ENCODE measurements around the gene FTSJ1.

The FTSJ1 gene

GRCh38 chrX:48497871-48498270 lies 21.9 kb downstream of the FTSJ1 start:
- TF ChIP-seq CTCF (conservative IDR thresholded peaks at IDR 0.05; ENCODE audit: low read length): no peak
- no peak for DNase-seq (ENCODE audit: low read depth)
- no peak overlapping the region for H3K4me3 ChIP-seq (ENCODE audit: low read length)

- DNase-seq (ENCODE audit: low read depth): peak; percentile 64
- TF ChIP-seq CTCF (conservative IDR thresholded peaks at IDR 0.05; ENCODE audit: low read length): no peak
- H3K4me3 ChIP-seq (ENCODE audit: low read length): no peak overlapping the region
Measured at GRCh38 chrX:48498374-48498809, 22.4 kb downstream of the FTSJ1 start.

- no peak for TF ChIP-seq CTCF (conservative IDR thresholded peaks at IDR 0.05; ENCODE audit: low read length)
- no peak overlapping the region for H3K4me3 ChIP-seq (ENCODE audit: low read length)
- DNase-seq (ENCODE audit: low read depth): no peak
Measured at GRCh38 chrX:48504261-48504660, 28.3 kb downstream of the FTSJ1 start.

- H3K4me3 ChIP-seq (ENCODE audit: low read length): no peak overlapping the region
- DNase-seq (ENCODE audit: low read depth): no peak
- no peak for TF ChIP-seq CTCF (conservative IDR thresholded peaks at IDR 0.05; ENCODE audit: low read length)
Measured at GRCh38 chrX:48505481-48505880, 29.5 kb downstream of the FTSJ1 start.

- no peak for DNase-seq (ENCODE audit: low read depth)
- H3K4me3 ChIP-seq (ENCODE audit: low read length): no peak overlapping the region
- TF ChIP-seq CTCF (conservative IDR thresholded peaks at IDR 0.05; ENCODE audit: low read length): no peak
Measured at GRCh38 chrX:48507246-48507645, 31.2 kb downstream of the FTSJ1 start.

- peak within 1 kb of the TSS; percentile 77 for H3K4me3 ChIP-seq (ENCODE audit: low read length)
- peak; percentile 58 for DNase-seq (ENCODE audit: low read depth)
- no peak for TF ChIP-seq CTCF (conservative IDR thresholded peaks at IDR 0.05; ENCODE audit: low read length)
Measured at GRCh38 chrX:48508400-48509244, 32.6 kb downstream of the FTSJ1 start, which contains the start of gene PORCN. Gene PORCN, plus strand, starts transcription at chrX:48508992. Its CDS starts 829 bp downstream, at chrX:48509821.

- no peak for TF ChIP-seq CTCF (conservative IDR thresholded peaks at IDR 0.05; ENCODE audit: low read length)
- DNase-seq (ENCODE audit: low read depth): no peak
- H3K4me3 ChIP-seq (ENCODE audit: low read length): peak overlapping the region; percentile 77
Measured at GRCh38 chrX:48509245-48509590, 33.2 kb downstream of the FTSJ1 start.

Measured in AG10803 (cell line).